ENCODE results near the gene IL17RC.

GRCh38 chr3:9916346-9916733 is 558 bp upstream of the IL17RC start:
- TF ChIP-seq RAD21 (IDR thresholded peaks at IDR 0.05; ENCODE audit: low read length) (no peak), CTCF (conservative IDR thresholded peaks at IDR 0.05; ENCODE audit: low read depth, low read length) (no peak), RCOR1 (IDR thresholded peaks at IDR 0.05; ENCODE audit: insufficient replicate concordance, low read length) (no peak), CEBPB (IDR thresholded peaks at IDR 0.05; ENCODE audit: low read depth, low read length) (peak; percentile 36; the same call in 1 of the 2 replicates), MAFK (IDR thresholded peaks at IDR 0.05; ENCODE audit: low read depth, low read length) (no peak), ELK1 (IDR thresholded peaks at IDR 0.05; ENCODE audit: borderline replicate concordance, low read depth, low read length) (no peak), USF2 (IDR thresholded peaks at IDR 0.05; ENCODE audit: low read depth, low read length) (no peak), POLR2A (IDR thresholded peaks at IDR 0.05; ENCODE audit: low read depth, low read length) (no peak), MXI1 (IDR thresholded peaks at IDR 0.05; ENCODE audit: borderline replicate concordance, low read depth, low read length) (peak; percentile 57; the same call in 1 of the 2 replicates), MAZ (IDR thresholded peaks at IDR 0.05; ENCODE audit: borderline replicate concordance, low read depth, low read length) (no peak)
